NB4 (cell line): ENCODE data around the gene EEF2KMT.
"Not testable (repeated sequence)": the region's sequence is repeated elsewhere in the genome, so short reads cannot be mapped to it uniquely, and the experiment has no call there.

Experiments used
- POLR2A ChIP-seq: IDR thresholded peaks from 2 replicates; pipeline ENCODE4 v1.6.1; 2011; ENCODE audit warnings: mild to moderate bottlenecking; ENCODE audit not compliant: insufficient read length; ENCODE audit errors: extremely low read depth
- TF ChIP-seq, protein P1 (sequence below): IDR thresholded peaks from one replicate; pipeline ENCODE4 v1.5.1; 2012; ENCODE audit warnings: low read depth, low read length
- TF ChIP-seq, protein P2 (sequence below): IDR thresholded peaks from 2 replicates; pipeline ENCODE4 v1.6.1; 2011; ENCODE audit warnings: low read depth, low read length

DNA sequence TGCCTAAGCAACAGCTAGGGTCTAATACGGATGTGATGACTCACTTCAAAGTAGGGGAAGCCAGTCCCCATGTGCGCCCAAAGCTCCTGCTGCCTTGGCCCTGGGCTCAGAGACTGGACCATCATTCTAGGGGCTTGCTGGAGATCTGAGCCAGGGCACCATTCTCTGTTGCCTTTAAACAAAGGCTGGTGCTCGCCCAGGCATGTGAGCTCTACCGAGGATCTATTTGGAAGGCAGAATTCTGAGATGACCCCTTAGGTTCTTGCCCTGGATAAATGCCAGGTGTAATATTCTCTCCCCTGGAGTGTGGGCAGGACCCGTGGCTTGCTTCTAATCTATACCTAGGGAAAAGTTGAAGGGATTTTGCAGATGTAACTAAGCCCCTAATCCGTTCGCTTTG lies 42.6 kb upstream of the EEF2KMT start:
- TF ChIP-seq, protein P1, sequence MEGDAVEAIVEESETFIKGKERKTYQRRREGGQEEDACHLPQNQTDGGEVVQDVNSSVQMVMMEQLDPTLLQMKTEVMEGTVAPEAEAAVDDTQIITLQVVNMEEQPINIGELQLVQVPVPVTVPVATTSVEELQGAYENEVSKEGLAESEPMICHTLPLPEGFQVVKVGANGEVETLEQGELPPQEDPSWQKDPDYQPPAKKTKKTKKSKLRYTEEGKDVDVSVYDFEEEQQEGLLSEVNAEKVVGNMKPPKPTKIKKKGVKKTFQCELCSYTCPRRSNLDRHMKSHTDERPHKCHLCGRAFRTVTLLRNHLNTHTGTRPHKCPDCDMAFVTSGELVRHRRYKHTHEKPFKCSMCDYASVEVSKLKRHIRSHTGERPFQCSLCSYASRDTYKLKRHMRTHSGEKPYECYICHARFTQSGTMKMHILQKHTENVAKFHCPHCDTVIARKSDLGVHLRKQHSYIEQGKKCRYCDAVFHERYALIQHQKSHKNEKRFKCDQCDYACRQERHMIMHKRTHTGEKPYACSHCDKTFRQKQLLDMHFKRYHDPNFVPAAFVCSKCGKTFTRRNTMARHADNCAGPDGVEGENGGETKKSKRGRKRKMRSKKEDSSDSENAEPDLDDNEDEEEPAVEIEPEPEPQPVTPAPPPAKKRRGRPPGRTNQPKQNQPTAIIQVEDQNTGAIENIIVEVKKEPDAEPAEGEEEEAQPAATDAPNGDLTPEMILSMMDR: not testable (repeated sequence)
- TF ChIP-seq, protein P2, sequence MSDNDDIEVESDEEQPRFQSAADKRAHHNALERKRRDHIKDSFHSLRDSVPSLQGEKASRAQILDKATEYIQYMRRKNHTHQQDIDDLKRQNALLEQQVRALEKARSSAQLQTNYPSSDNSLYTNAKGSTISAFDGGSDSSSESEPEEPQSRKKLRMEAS: not testable (repeated sequence)
- TF ChIP-seq POLR2A: not testable (repeated sequence)
